GM23338 (cell line): ENCODE data around the gene MTFR1L.

Experiments used
- EZH2 ChIP-seq: fragments of 200-600 bp; sonication (generic); IDR thresholded peaks from one replicate; pipeline ENCODE4 v1.8.0; 2017; ENCODE audit warnings: antibody characterized with exemption, mild to moderate bottlenecking, low read depth; ENCODE audit not compliant: unreplicated experiment
- EZH2phosphoT487 ChIP-seq: fragments of 200-600 bp; sonication (generic); IDR thresholded peaks from one replicate; pipeline ENCODE4 v1.8.1; 2018; ENCODE audit warnings: antibody characterized with exemption; ENCODE audit not compliant: unreplicated experiment
- POLR2AphosphoS5 ChIP-seq: IDR thresholded peaks from 2 replicates; pipeline ENCODE4 v1.6.1; 2016; ENCODE audit warnings: antibody characterized with exemption, low read depth
- TF ChIP-seq, protein P1 (sequence below), 2 experiments: fragments of 200-600 bp in 1 of 2; sonication (generic) in 1 of 2; conservative IDR thresholded peaks; 2 replicates each; pipeline versions ENCODE4 v1.5.1 to v1.6.1; 2016 to 2017; ENCODE audit warnings: antibody characterized with exemption in 2 of 2, low read depth in 2 of 2, mild to moderate bottlenecking in 2 of 2, moderate library complexity in 1 of 2
- TF ChIP-seq, protein P2 (sequence below): IDR thresholded peaks from one replicate; pipeline ENCODE4 v1.6.1; 2018; ENCODE audit warnings: antibody characterized with exemption; ENCODE audit not compliant: unreplicated experiment

DNA sequence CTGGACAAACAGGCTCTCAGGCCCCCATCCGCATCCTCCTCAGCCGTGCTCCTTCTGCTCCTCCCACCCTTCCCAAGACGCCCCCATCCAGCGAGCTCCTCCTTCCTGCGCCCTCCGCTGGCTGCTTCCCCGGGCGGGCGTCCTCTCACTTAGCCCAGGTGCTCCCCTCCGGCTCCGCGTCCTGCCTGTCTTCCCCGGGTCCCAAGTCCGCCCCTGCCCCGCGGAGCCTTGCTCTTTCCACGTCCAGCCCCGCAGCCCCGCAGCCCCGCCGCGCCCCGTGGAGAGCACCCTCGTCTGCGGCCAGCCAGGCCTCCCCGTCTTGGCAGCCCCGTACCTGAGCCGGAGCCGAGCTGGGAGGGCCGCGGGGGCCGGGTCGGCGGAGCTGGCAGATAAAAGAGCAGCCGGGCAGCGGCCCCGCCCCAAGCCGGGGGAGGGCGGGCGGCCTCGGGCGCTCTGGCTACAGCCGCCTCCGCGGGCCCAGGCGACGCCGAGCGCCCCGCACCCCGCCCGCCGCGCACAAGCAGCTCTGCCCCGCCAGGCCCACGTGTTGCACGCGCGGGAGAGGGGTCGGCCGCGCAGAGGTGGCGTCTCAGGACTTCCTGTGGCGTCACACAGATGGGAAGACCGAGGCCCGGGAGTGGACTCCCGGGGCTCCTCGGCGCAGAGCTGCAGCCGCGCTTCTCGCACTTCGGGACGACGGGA is 55.6 kb downstream of the MTFR1L start, which contains the start of gene PAQR7:
- TF ChIP-seq, protein P1, sequence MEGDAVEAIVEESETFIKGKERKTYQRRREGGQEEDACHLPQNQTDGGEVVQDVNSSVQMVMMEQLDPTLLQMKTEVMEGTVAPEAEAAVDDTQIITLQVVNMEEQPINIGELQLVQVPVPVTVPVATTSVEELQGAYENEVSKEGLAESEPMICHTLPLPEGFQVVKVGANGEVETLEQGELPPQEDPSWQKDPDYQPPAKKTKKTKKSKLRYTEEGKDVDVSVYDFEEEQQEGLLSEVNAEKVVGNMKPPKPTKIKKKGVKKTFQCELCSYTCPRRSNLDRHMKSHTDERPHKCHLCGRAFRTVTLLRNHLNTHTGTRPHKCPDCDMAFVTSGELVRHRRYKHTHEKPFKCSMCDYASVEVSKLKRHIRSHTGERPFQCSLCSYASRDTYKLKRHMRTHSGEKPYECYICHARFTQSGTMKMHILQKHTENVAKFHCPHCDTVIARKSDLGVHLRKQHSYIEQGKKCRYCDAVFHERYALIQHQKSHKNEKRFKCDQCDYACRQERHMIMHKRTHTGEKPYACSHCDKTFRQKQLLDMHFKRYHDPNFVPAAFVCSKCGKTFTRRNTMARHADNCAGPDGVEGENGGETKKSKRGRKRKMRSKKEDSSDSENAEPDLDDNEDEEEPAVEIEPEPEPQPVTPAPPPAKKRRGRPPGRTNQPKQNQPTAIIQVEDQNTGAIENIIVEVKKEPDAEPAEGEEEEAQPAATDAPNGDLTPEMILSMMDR (conservative IDR thresholded peaks at IDR 0.05; ENCODE audit: low read depth in 2 of 2) = peak in 1 of 2 experiments; percentile 36; a peak in 2 of 4 replicates
- TF ChIP-seq, protein P2, sequence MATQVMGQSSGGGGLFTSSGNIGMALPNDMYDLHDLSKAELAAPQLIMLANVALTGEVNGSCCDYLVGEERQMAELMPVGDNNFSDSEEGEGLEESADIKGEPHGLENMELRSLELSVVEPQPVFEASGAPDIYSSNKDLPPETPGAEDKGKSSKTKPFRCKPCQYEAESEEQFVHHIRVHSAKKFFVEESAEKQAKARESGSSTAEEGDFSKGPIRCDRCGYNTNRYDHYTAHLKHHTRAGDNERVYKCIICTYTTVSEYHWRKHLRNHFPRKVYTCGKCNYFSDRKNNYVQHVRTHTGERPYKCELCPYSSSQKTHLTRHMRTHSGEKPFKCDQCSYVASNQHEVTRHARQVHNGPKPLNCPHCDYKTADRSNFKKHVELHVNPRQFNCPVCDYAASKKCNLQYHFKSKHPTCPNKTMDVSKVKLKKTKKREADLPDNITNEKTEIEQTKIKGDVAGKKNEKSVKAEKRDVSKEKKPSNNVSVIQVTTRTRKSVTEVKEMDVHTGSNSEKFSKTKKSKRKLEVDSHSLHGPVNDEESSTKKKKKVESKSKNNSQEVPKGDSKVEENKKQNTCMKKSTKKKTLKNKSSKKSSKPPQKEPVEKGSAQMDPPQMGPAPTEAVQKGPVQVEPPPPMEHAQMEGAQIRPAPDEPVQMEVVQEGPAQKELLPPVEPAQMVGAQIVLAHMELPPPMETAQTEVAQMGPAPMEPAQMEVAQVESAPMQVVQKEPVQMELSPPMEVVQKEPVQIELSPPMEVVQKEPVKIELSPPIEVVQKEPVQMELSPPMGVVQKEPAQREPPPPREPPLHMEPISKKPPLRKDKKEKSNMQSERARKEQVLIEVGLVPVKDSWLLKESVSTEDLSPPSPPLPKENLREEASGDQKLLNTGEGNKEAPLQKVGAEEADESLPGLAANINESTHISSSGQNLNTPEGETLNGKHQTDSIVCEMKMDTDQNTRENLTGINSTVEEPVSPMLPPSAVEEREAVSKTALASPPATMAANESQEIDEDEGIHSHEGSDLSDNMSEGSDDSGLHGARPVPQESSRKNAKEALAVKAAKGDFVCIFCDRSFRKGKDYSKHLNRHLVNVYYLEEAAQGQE = no peak
- TF ChIP-seq EZH2phosphoT487 (no peak), EZH2 (no peak), POLR2AphosphoS5 (peak; percentile 61)
